C4-2B (cell line): ENCODE measurements around the gene LOXHD1.

Experiments used
- CTCF ChIP-seq: fragments of 450-650 bp; conservative IDR thresholded peaks from 2 replicates; pipeline ENCODE4 v1.5.1; 2017; ENCODE audit warnings: mild to moderate bottlenecking
- ZFX ChIP-seq: fragments of 450-650 bp; IDR thresholded peaks from 2 replicates; pipeline ENCODE4 v1.6.1; 2017

- TF ChIP-seq CTCF (no peak), ZFX (no peak)
Measured at GRCh38 chr18:46437061-46437460, 220.0 kb downstream of the LOXHD1 start.
